GM12873 (cell line): ENCODE data around the gene C17orf107.

Experiments used
- TF ChIP-seq, protein P1 (sequence below): IDR thresholded peaks from 2 replicates; pipeline ENCODE4 v1.5.1; 2012; ENCODE audit warnings: low read depth, mild to moderate bottlenecking, moderate library complexity, low read length, control low read depth; ENCODE audit not compliant: insufficient read depth; ENCODE audit errors: missing control alignments

C17orf107 gene

DNA sequence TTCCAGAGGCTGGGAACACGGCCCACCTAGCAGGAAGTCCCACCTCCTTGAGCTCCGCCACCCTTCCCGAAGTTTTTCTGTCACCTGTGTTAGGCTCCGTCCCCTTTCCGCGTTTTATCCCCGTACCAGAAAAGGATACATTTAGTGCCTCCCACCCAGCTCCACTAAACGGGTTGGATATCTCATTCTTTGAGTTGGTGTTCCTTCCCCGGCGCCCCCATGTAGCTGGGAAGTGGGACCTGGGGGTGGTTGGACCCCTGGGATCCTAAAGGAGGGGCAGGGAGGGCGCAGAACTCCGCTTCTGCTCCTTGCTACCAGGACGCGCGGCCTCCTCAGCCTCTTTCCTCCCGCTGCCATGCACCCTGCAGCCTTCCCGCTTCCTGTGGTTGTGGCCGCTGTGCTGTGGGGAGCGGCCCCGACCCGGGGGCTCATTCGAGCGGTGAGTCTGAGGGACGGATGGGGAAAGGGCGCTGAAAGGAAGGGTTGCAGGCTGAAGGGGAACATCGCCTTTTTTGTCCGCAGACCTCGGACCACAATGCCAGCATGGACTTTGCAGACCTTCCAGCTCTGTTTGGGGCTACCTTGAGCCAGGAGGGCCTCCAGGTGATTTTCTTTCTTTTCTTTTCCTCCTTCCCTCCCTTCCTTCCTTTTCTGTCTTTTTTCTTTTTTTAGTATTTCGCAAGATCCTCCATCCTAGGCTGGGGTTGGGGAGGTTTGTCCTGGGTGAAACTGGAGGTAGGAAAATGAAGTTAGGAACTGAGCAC is 41.4 kb downstream of the C17orf107 start:
- TF ChIP-seq, protein P1, sequence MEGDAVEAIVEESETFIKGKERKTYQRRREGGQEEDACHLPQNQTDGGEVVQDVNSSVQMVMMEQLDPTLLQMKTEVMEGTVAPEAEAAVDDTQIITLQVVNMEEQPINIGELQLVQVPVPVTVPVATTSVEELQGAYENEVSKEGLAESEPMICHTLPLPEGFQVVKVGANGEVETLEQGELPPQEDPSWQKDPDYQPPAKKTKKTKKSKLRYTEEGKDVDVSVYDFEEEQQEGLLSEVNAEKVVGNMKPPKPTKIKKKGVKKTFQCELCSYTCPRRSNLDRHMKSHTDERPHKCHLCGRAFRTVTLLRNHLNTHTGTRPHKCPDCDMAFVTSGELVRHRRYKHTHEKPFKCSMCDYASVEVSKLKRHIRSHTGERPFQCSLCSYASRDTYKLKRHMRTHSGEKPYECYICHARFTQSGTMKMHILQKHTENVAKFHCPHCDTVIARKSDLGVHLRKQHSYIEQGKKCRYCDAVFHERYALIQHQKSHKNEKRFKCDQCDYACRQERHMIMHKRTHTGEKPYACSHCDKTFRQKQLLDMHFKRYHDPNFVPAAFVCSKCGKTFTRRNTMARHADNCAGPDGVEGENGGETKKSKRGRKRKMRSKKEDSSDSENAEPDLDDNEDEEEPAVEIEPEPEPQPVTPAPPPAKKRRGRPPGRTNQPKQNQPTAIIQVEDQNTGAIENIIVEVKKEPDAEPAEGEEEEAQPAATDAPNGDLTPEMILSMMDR, result no peak

DNA sequence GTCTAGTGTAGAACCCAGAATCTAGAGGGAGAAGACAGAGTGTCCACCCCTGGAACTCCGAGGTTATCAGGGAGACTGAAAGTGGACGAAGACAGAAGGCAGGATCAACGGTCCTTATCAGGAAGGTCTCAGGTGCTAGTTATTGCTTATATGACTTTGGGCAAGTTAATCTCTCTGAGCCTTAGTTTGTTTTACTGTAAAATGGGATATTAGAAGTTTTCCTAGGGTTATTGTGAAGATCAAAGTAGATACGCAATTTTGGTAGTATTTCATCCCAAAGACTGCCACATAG is 41.9 kb downstream of the C17orf107 start:
- TF ChIP-seq, protein P1, result no peak

DNA sequence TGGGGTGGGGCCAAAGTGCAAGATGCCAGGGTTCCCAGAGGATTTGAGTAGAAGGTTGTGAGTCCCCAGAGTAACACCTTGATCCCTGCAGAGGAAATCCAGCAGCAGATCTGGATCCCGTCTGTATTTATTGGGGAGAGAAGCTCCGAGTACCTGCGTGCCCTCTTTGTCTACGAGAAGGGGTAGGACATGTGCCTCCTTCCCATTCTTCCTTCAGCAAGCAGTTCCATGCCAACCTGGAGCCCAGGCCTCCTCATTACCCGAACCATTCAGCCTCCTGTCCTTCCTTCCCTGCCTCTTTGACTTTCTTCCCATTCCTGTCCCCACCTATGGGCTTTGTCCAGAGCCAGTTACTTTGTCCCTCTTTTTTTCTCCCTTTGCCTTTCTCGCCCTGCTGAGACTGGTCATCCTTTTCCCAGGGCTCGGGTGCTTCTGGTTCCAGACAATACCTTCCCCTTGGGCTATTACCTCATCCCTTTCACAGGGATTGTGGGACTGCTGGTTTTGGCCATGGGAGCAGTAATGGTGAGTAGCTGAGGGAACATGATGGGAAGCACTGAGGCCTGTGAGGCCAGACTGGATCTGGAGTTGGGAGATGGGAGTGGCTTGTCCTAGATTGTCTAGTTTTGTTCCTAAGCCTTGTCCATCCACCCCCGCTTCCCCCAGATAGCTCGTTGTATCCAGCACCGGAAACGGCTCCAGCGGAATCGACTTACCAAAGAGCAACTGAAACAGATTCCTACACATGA is 43.6 kb downstream of the C17orf107 start:
- TF ChIP-seq, protein P1, result no peak

DNA sequence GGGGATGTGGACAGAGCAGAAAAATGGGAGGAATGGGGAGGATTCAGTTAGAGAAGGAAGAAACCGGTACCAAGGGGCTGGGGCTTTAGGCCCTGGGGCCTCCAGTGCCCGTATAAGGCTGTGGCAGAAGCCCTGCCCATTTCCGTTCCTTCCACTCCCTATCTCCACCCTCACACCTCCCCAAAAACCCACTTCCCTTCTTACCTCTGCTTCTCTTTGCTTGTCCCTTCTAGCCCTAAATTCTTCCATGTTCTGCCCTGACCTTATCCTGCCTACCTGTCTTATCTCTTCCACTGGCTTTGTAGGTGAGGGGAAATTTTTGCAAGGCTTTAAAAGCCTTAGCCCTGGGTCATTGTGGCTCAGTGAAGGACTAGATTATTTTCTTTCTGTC is 44.8 kb downstream of the C17orf107 start:
- TF ChIP-seq, protein P1, result no peak

DNA sequence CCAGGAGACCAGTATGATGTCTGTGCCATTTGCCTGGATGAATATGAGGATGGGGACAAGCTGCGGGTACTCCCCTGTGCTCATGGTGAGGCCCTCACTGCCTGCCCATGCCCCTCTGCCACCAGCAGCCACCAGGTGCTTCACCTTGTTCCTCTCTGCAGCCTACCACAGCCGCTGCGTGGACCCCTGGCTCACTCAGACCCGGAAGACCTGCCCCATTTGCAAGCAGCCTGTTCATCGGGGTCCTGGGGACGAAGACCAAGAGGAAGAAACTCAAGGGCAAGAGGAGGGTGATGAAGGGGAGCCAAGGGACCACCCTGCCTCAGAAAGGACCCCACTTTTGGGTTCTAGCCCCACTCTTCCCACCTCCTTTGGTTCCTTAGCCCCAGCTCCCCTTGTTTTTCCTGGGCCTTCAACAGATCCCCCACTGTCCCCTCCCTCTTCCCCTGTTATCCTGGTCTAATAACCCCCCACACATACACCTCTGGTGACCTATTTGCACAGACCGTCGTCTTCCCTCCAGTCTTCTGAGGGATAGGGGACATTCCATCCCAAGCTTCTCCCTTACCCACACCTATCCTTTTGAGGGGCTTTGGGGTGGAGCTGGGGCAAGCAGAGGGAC is 45.3 kb downstream of the C17orf107 start:
- TF ChIP-seq, protein P1, result no peak

DNA sequence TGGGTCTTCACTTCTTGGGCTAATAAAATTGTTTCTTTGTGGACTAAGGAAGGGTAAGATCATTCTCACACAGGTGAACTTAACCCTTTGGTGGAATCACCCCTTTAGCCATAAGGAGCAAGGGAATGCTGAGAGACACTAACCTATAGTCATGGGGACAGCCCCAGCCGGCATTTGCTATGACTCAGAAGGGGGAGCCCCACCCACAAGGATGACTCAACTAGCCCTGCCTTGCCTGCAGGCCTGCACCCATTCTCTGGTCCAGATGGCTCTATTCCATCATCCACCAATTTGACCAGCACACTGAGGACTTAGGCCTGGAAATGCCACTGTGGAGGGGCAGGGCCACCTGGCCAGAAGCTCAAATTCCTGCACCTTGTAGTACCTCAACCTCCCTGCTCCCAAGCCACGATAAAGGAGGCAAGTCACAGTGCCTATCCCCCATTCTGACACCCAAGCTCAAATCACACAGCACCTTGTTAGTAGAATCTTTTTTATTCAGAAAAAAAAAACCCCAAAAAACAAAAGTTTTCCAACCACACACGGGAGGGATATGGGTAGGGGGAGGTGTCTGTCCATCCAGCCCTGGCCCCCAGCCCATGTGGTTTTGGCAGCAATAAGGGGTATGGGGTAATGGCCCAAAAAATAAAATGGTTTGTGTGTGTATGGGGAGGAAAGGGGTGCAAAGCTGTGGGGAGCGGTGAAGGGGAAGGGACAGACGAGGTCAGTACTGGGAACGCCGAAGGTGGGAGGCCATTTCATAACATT is 46.0 kb downstream of the C17orf107 start:
- TF ChIP-seq, protein P1, result no peak

DNA sequence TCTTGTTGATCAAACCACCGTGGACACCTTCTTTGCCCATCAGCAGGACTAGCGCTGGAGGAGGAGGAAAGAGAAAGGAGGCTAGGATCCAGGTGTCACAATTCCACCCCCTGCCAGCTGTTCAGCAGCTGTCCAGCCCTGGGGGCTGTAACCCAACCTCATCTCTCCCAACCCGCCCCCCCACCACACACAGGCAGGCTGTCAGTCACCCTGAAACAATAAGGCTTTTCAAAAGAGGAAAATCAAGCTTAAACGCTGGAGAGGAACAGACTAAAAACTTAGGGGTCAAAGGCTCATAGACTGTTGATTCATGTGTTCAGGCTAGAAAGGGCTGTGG is 46.6 kb downstream of the C17orf107 start:
- TF ChIP-seq, protein P1, result no peak
